Activated CD4-positive, alpha-beta T cell treated with anti-CD3 and anti-CD28 coated beads, Interleukin-2, amount 50 U/mL, for 48 hours (primary cell): ENCODE data around the gene AOPEP.
A peak's percentile ranks its signal among the peaks of the same experiment; 100 is the strongest.

Source experiments
- DNase-seq, 2 experiments: peaks; one replicate each; pipeline ENCODE4 v3.0.0-alpha.2; 2020

AOPEP gene

DNA sequence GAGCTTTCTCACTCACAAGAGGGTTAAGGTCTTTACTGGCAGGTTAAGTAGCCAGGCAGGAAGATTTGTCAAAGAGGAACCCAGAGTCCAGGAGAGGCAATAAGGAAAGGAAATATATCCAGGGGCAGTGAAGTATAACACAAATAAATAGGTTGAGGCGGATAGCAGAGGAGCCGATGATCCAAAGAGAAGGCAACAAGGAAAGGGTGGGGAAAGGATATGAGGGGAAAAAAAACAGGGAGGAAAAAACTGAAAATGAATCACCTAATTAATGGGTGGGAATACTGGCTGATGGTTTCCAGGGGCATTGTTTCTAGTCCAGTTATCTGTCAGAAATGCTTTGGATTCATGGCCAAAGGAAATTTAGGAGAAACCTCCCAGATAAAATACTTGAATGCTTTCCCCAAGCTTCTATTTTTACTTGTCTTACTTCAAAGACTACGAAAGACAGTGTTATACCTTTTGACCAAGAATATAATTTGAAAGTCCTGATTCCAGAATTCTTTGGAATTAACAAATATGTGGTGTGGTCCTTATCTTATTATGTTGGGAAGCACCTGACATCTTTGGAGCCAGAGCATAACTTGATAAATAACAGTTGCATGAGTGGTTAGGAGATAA lies 146.5 kb downstream of the AOPEP start:
- no peak for DNase-seq

GRCh38 chr9:94874316-94874715 lies 147.8 kb downstream of the AOPEP start:
- no peak for DNase-seq

- no peak for DNase-seq
Observed at GRCh38 chr9:94875300-94876020, 149.0 kb downstream of the AOPEP start.

GRCh38 chr9:94878804-94879203 lies 152.3 kb downstream of the AOPEP start:
- peak; percentile 22 to 35 for DNase-seq

DNA sequence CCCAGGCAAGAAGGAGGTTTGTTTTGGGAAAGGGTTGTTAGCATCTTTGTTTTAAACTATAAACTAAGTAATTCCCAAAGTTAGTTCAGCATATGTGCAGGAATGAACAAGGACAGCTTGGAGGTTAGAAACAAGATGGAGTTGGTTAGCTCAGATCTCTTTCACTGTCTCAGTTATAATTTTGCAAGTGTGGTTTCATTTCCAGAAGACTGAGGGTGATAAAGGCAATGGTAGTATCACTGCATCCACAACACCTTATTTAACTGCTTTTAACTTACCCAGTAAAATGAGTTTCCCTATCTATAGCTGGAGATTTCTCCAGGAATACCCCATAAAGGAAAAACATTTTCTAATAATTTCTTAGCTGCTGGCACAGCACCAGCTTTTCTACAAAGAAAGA lies 152.7 kb downstream of the AOPEP start:
- DNase-seq: no peak

DNA sequence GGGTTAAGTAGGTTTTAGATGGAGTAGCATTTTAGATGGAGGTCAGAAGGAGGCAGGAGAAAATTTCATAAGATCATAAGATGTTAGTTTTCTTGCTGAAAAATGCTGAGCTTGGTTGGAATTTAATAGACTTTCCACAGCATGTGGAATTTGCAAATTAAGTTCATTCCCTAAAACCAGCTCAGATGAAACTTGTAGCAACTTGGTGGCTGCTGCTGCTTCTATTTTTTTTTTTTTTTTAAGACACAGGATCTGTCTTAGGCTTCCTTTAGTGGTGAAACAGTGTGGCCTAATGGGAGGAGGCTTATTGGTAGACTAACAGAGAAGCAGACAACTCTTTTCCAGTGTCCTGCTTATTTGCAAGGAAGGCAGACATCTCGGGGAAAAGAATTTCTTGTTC lies 154.5 kb downstream of the AOPEP start:
- no peak for DNase-seq

DNA sequence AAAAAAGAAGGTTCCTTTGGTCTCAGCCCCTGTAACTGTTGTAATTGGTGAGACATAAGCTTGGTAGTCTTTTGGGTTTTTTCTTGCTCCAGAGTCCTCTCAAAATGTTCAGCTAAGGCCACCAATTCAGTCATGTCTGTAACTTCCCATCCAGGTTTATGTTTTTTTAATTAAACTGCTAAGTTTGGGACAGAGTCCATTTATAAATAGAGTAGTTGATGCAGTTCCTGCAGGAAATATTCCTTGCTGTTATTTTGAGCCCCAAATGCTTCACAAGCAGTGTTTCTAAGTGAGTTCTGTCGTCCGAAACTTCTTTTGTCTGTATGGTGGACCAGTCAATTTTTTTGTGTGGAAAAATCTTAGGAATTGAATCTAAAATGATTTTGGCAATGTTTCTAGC lies 155.0 kb downstream of the AOPEP start:
- DNase-seq: no peak

- DNase-seq: no peak
Observed at GRCh38 chr9:94881940-94882339, 155.4 kb downstream of the AOPEP start.

DNA sequence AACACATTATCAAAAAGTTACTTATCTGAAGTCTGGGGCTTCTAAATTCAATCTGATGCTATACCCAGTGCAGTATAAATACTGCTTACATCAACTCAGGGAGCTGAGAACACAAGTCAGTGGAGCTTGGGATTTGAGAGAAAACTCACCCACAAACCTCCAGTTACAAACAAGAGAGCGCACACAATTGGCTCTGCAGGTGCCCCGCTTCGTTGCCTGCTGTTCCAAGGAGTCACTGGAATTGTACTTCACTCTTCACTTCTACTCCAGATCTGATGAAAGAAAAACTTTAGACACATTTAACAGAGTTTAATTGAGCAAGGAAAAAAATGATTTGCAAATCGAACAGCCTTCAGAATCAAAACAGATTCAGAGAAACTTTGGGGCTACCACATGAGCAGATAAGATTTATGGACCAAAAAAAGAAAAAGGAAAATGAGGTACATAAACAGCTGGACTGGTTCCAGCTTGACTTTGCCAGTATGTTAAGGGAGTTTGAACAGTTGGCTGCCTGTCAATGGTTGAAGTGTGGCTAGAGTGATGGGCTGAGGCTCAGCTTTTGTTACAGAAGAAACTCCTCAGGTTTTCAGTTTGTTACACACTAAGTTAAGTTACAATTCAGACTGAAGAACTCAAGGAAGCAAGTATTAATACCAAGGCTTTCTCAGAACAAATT lies 156.6 kb downstream of the AOPEP start:
- no peak for DNase-seq

- no peak for DNase-seq
Observed at GRCh38 chr9:94885854-94886447, 159.5 kb downstream of the AOPEP start.

DNA sequence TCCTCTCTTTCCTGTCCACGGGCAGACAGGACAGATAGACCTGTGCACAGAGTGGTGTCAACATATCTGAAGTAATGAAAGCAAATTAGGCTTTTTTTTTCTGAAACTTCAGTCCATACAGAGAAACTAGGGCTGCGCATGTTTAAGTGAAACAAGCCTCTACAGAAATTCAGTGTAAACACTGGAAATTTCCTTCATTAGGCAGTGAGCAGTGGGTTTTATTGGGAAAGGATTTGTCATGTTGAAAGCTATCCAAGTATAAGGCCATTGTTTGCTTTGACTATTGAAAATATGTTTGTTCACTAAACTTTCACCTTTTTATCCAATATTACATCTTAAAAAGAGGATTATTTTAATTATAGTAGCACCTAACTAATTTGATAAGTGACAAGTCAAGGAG lies 161.2 kb downstream of the AOPEP start:
- DNase-seq: no peak

GRCh38 chr9:94888775-94889174 lies 162.3 kb downstream of the AOPEP start:
- no peak for DNase-seq

- DNase-seq: no peak
Observed at GRCh38 chr9:94889628-94890027, 163.1 kb downstream of the AOPEP start.

- DNase-seq: no peak
Observed at GRCh38 chr9:94891183-94891582, 164.7 kb downstream of the AOPEP start.

- DNase-seq: no peak
Observed at GRCh38 chr9:94892675-94893074, 166.2 kb downstream of the AOPEP start.

DNA sequence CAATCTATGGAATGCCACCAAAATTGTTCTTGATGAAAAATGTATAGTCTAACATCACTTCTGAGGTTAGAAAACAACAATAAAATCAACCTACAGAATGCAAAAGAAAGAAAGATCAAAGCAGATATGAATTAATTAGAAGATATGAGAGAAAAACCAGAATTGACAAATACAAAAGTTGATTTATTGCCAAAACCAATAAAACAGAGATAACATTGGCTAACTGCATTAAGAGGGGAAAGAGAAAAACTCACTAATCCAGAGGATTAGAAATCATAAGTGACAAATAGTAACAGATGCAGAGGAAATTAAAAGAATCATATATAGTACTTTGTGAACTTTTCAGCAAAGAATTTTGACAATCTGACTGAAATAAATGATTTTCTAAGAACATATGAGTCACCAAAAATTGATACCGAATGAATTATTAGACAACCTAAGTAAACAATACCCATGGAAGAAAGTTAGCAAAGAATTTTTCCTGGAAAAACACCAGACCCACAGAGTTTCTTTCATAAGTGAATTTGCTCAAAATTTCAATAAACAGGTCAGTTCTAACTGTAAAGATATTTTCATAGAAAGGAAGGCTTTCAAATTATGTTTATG lies 167.7 kb downstream of the AOPEP start:
- no peak for DNase-seq

DNA sequence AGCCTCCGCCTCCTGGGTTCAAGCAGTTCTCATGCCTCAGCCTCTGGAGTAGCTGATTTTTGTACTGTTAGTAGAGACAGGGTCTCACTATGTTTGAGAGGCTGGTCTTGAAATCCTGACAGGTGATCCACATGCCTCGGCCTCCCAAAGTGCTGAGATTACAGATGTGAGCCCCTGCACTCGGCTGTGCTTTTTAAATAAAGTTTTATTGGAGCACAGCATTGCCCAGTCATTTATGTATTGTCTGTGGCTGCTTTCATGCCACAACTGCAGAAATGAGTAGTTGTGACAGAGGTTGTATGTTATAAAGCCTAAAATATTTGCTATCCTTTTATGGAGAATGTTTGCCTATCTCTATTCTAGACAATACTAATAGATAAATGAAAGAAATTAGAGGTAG lies 169.2 kb downstream of the AOPEP start:
- no peak for DNase-seq

DNA sequence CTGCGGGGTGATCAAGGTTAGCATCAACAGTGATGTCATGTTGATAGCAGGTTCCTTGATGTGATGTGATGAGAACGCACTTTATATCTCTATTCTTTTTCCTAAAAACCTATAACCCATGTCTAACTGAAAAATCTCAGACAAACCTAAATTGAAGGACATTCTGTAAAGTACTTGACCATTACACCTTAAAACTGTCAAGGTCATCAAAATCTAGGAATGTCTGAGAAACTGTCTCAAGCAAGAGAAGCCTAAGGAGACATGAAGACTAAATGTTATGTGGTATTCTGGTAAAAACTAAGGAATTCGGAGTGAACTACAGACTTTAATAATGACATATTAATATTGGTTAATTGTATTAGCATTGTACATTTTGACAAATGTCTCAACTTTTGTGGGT lies 170.0 kb downstream of the AOPEP start:
- no peak for DNase-seq

DNA sequence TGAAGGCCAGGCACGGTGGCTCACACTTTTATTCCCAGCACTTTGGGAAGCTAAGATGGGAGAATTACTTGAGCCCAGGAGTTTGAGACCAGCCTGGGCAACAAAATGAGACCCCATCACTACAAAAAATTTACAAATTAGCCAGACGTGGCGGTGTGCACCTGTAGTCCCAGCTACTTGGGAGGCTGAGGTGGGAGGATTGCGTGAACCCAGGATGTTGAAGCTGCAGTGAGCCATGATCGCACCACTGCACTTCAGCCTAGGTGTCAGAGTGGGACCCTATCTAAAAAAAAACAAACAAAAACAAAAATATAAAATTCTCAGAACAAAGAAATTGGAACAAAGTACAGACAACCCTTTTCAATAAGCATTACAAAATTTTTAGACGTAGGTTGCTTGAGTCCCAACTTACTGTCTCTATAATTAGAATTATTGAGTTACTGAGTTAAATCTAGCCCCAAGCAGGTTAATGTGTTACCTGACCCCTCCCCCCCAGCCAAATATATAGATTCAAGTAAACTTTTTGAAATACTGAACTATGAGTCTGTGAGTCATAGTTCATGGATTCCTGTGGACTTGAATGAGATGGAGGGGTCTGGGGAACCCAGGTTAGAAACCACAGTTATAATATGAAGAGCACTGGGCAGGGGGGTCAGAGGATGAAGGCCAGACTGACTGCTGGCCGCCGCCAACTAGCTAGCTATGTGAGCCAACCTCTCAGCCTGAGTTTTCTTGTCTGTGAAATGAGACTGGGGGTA lies 173.1 kb downstream of the AOPEP start:
- no peak for DNase-seq

GRCh38 chr9:94900222-94901018 lies 173.9 kb downstream of the AOPEP start:
- DNase-seq: no peak

DNA sequence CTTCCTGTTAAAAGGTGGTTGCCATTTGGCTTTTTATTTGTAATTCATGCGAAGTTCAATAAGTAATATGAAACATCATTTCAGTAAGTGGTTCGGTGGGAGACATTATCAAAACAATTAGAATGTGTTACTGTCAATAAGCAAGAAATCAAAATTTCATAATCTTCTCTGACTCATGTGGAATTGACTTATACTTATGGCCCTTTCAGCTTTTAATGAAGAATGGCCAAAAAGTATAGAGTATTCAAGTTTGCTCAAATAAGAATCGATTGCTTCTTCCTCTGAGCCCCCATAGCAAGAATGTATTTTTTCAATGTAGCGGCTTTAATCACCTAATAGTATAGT lies 174.5 kb downstream of the AOPEP start:
- no peak for DNase-seq

- DNase-seq: no peak
Observed at GRCh38 chr9:94903961-94904421, 177.5 kb downstream of the AOPEP start.
